Measurements from ENCODE around the gene VAT1L. TPM values are rescaled to one million over a fixed set of nuclear protein-coding genes. Genes with fewer than 3 reads are reported as not detected.

The VAT1L gene
- total RNA-seq, 2 donors from 2014 or later, result 0.05 to 4.4 TPM

GRCh38 chr16:77970371-77970770, 182.0 kb downstream of the VAT1L start:
- Histone ChIP-seq H3K4me3 (no peak overlapping the region), H3K27me3 (replicated peaks; ENCODE audit: insufficient read depth) (no peaks in the 10 kb centered on the region), H3K9me3 (no peaks in the 10 kb centered on the region), H3K4me1 (replicated peaks) (no peaks in the 10 kb centered on the region), H3K27ac (no peak overlapping the region), H3K36me3 (no peaks in the 10 kb centered on the region)
- TF ChIP-seq POLR2AphosphoS5 (IDR thresholded peaks at IDR 0.05), result no peak
- intact Hi-C loops (cut with DNase I), result no loop called here
- DNase-seq (ENCODE audit: low spot score), result no peak

GRCh38 chr16:77971306-77972061, 183.1 kb downstream of the VAT1L start:
- intact Hi-C loops (cut with DNase I), result loop anchor here (1.0 kb wide), 1 partner anchor 295 kb away; no protein-coding TSS in a partner anchor

DNA sequence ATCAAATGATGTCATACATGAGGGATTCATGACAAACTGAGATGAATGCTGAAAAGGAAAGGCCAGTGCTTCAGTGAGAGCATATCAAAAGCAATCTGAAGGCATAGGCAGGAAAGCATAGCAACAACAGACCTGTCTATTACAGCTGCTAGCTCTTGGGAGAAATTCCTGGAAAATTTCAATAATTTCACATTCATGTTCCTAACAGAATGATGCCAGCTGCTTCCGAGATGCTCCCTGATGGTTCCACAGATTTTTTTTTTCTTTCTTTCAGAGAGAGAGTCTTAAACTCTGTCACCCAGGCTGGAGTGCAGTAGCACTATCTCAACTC, 183.7 kb downstream of the VAT1L start:
- intact Hi-C loops (cut with DNase I), result no loop called here
- no peak for TF ChIP-seq POLR2AphosphoS5 (IDR thresholded peaks at IDR 0.05)
- no peak for TF ChIP-seq POLR2A (IDR thresholded peaks at IDR 0.05)
- TF ChIP-seq, protein P1, sequence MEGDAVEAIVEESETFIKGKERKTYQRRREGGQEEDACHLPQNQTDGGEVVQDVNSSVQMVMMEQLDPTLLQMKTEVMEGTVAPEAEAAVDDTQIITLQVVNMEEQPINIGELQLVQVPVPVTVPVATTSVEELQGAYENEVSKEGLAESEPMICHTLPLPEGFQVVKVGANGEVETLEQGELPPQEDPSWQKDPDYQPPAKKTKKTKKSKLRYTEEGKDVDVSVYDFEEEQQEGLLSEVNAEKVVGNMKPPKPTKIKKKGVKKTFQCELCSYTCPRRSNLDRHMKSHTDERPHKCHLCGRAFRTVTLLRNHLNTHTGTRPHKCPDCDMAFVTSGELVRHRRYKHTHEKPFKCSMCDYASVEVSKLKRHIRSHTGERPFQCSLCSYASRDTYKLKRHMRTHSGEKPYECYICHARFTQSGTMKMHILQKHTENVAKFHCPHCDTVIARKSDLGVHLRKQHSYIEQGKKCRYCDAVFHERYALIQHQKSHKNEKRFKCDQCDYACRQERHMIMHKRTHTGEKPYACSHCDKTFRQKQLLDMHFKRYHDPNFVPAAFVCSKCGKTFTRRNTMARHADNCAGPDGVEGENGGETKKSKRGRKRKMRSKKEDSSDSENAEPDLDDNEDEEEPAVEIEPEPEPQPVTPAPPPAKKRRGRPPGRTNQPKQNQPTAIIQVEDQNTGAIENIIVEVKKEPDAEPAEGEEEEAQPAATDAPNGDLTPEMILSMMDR (IDR thresholded peaks at IDR 0.05), result no peak
- Histone ChIP-seq H3K4me3 (no peak overlapping the region), H3K36me3 (no peaks in the 10 kb centered on the region), H3K4me1 (replicated peaks) (no peaks in the 10 kb centered on the region), H3K27me3 (replicated peaks; ENCODE audit: insufficient read depth) (no peaks in the 10 kb centered on the region), H3K27ac (no peak overlapping the region), H3K9me3 (no peaks in the 10 kb centered on the region)
- no peak for DNase-seq (ENCODE audit: low spot score)
- 69% methylated on average over 1 of the region's 1 CpG for WGBS

More at GRCh38 chr16:77971306-77972061, 183.1 kb downstream of the VAT1L start:
- H3K27me3 ChIP-seq (replicated peaks; ENCODE audit: insufficient read depth), result no peaks in the 10 kb centered on the region
- no peak overlapping the region for H3K27ac ChIP-seq
- no peaks in the 10 kb centered on the region for H3K36me3 ChIP-seq
- H3K4me1 ChIP-seq (replicated peaks), result no peaks in the 10 kb centered on the region
- no peak overlapping the region for H3K4me3 ChIP-seq
- WGBS, result 33% methylated on average over 16 of the region's 16 CpGs
- peak; percentile 78 for DNase-seq (ENCODE audit: low spot score)
- TF ChIP-seq POLR2AphosphoS5 (IDR thresholded peaks at IDR 0.05) (peak; percentile 10), POLR2A (IDR thresholded peaks at IDR 0.05) (no peak)
- TF ChIP-seq, protein P1 (IDR thresholded peaks at IDR 0.05), result peak; percentile 52 to 92 (median 80)
- no peaks in the 10 kb centered on the region for H3K9me3 ChIP-seq

DNA sequence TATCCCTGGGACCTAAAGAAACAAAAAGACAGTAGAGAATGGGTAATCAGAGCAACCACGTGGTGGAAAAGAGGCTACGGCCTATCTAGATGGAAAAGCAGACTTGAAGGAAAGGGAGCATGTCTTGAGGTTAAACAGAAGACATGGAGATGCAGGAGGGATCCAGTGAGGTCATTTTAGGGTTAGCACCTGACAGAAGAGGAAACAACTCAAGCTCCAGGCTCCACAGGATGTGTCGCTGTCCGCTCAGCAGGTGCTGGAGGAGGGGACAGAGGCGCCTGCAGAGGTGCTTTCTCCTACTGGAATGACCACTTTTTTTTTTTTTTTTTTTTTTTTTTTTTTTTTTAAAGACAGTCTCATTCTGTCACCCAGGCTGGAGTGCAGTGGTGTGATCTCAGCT, 186.5 kb downstream of the VAT1L start:
- 54% methylated on average over 5 of the region's 5 CpGs for WGBS
- Histone ChIP-seq H3K27ac (no peak overlapping the region), H3K4me1 (replicated peaks) (no peaks in the 10 kb centered on the region), H3K36me3 (no peaks in the 10 kb centered on the region), H3K4me3 (no peak overlapping the region), H3K9me3 (no peaks in the 10 kb centered on the region), H3K27me3 (replicated peaks; ENCODE audit: insufficient read depth) (no peaks in the 10 kb centered on the region)
- no peak for DNase-seq (ENCODE audit: low spot score)
- TF ChIP-seq, protein P1 (IDR thresholded peaks at IDR 0.05), result no peak
- TF ChIP-seq POLR2A (IDR thresholded peaks at IDR 0.05), result no peak
- TF ChIP-seq POLR2AphosphoS5 (IDR thresholded peaks at IDR 0.05), result no peak
- intact Hi-C loops (cut with DNase I), result no loop called here

DNA sequence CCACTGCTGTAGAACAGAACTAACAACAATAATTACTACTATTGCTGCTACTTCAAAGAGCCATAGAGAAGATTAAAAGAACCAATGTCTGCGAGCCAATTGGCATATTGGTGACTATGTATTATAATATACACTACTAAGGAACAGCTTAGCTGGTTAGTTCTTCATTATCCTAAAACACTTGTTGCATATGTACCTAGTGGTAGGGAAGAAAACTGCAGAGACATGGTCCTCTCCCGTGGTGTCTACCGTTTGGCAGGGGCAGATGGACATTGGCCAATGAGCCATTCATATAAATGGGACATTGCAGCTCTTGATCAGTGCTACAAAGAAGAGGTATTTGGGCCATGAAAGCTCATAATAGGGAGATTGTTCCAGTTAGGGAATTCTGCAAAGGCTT, 187.6 kb downstream of the VAT1L start:
- no peak for DNase-seq (ENCODE audit: low spot score)
- intact Hi-C loops (cut with DNase I), result no loop called here
- Histone ChIP-seq H3K36me3 (no peaks in the 10 kb centered on the region), H3K27ac (no peak overlapping the region), H3K4me3 (no peak overlapping the region), H3K9me3 (no peaks in the 10 kb centered on the region), H3K4me1 (replicated peaks) (no peaks in the 10 kb centered on the region), H3K27me3 (replicated peaks; ENCODE audit: insufficient read depth) (no peaks in the 10 kb centered on the region)
- TF ChIP-seq, protein P1 (IDR thresholded peaks at IDR 0.05), result no peak
- TF ChIP-seq POLR2AphosphoS5 (IDR thresholded peaks at IDR 0.05) (no peak), POLR2A (IDR thresholded peaks at IDR 0.05) (no peak)
- WGBS, result 76% methylated on average over 3 of the region's 3 CpGs

All from prostate gland (tissue), 2 donors.